GM12864 (cell line): ENCODE measurements around the gene FIS1.

Experiments used
- DNase-seq: peaks from one replicate; pipeline ENCODE4 v3.0.0-alpha.2; 2011; ENCODE audit warnings: low read depth
- H3K4me3 ChIP-seq: 2 replicates; pipeline ENCODE4 v1.5.1; 2011; ENCODE audit warnings: mild to moderate bottlenecking, low read depth, low read length, control low read depth
- TF ChIP-seq, protein P1 (sequence below): IDR thresholded peaks from 2 replicates; pipeline ENCODE4 v1.5.1; 2011; ENCODE audit warnings: low read depth, mild to moderate bottlenecking, moderate library complexity, low read length, control low read depth, inconsistent platforms; ENCODE audit errors: missing control alignments

FIS1 gene

DNA sequence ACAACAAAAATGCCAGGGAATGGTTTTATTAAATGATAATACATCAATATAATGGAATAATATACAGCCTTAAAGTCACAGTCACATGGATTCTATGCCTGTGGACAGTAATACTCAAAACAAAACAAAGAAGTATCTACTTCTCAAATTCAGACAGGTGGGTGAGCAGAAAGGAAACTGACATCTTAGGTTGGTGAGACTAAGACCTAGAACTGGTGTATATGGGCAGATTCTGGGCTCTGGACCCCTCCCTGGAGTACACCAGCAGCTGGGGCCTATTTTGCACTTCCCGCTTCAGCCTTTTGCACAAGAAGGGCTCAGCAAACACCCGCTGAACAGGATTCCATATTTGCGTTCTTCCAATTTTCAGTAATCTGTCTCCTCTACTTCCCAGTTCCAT lies 5.4 kb upstream of the FIS1 start:
- peak; percentile 46 for DNase-seq
- H3K4me3 ChIP-seq, result peak overlapping the region; percentile 88; the same call in 1 of the 2 replicates
- TF ChIP-seq, protein P1, sequence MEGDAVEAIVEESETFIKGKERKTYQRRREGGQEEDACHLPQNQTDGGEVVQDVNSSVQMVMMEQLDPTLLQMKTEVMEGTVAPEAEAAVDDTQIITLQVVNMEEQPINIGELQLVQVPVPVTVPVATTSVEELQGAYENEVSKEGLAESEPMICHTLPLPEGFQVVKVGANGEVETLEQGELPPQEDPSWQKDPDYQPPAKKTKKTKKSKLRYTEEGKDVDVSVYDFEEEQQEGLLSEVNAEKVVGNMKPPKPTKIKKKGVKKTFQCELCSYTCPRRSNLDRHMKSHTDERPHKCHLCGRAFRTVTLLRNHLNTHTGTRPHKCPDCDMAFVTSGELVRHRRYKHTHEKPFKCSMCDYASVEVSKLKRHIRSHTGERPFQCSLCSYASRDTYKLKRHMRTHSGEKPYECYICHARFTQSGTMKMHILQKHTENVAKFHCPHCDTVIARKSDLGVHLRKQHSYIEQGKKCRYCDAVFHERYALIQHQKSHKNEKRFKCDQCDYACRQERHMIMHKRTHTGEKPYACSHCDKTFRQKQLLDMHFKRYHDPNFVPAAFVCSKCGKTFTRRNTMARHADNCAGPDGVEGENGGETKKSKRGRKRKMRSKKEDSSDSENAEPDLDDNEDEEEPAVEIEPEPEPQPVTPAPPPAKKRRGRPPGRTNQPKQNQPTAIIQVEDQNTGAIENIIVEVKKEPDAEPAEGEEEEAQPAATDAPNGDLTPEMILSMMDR, result no peak

DNA sequence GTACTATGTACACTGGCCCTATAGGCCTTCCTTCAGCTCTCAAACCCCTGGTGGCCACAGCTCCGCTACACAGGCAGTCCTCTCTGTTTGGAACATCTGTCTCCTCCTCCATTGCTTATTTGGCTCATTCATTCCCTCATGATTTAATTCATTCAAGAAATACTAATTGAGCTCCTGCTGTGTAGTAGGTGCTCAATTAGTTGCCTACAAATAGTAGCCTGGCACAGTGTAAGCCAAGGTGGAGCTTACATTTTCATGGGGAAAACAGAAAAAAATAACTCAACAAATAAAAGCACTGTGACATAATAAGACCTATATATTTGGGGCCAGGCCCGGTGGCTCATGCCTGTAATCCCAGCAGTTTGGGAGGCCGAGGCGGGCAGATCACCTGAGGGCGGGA lies 3.4 kb upstream of the FIS1 start:
- DNase-seq, result no peak
- TF ChIP-seq, protein P1, result no peak
- H3K4me3 ChIP-seq, result no peak overlapping the region

DNA sequence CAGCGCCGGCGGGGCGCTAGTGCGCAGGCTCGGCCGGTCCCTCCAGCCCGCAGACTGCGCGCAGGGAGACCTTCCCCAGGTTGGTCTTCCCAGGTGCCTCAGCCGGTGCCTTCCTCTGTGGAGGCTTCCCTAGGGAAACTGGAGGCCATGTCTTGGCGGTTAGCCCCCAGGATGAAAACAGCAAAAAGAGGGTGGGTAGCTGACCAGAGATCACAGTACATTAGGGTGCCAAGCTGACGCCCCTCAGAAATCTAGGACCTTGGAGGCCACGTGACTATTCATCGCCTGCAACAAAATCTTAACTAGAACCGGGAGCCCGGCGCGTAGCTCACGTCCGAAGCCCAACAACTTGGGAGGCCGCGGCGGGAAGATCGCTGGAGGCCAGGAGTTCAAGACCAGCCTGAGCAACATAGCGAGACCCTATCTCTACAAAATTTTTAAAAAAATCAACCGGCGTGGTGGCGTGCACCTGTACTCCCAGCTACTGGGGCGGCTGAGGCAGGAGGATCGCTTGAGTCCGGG lies 327 bp upstream of the FIS1 start:
- peak overlapping the region; percentile 95 for H3K4me3 ChIP-seq
- TF ChIP-seq, protein P1, result no peak
- no peak for DNase-seq

DNA sequence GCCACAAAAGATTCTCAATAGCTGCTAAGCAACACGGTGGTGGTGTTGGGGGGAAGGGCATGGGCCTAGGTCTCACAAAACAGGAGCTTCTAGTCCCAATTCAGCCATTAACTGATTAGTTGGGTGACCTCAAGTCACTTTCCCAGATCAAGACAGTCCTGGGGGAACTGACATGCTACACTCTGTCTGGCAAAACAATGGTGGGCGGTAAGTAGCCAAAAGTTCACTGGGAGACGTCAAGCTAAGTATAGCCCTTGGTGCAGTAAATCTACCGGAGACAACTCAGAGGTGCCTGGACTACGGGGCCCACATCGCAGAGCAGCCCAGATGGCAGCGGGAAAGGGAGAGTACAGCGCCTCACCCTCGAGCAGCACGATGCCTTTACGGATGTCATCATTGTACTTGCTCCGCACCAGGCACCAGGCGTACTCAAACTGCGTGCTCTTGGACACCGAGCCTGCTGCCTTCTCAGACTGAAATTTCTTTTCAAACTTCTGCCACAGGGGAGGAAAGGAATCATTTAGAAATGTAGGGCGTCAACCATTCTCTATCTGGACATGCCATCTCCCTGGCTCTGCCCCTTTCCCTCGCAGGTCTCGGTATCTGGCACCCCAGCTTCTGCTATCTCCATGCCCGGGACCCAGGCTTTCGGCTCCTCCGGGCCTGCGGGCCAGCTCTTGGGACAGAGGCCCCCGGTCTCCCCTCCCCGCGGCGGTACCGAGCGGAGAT lies 1.1 kb downstream of the FIS1 start:
- TF ChIP-seq, protein P1, result no peak
- H3K4me3 ChIP-seq, result peak overlapping the region; percentile 95
- DNase-seq, result no peak

DNA sequence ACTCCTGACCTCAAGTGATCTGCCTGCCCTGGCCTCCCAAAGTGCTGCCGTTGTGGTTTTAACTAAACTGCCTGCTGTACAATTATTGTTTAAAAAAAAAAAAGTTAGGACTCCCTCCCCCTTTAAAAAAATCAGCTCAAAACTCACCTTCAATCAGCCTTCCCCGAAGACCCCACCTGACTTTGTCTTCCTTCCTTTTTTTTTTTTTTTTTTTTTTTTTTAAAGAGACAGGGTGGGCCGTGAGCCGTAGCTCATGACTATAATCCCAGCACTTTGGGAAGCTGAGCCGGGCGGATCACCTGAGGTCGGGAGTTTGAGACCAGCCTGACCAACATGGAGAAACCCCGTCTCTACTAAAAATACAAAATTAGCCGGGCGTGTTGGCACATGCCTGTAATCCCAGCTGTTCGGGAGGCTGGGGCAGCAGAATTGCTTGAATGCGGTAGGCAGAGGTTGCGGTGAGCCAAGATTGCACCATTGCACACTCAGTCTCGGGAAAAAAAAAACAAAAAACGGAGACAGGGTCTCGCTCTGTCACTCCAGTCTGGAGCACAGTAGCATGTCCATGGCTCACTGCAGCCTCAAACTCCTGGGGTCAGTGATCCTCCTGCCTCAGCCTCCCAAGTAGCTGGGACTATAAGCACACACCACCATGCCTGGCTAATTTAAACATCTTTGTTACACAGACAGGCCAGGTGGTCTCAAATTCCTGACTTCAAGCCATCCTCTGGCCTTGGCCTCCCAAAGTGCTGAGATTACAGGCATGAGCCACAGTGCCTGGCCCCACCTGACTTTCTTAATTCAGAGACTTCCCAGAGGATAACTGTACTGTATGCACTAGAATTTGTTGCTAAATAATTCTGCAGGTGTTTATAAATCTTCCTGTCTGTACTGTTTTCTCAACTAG lies 3.2 kb downstream of the FIS1 start:
- no peak overlapping the region for H3K4me3 ChIP-seq
- TF ChIP-seq, protein P1, result no peak
- no peak for DNase-seq

DNA sequence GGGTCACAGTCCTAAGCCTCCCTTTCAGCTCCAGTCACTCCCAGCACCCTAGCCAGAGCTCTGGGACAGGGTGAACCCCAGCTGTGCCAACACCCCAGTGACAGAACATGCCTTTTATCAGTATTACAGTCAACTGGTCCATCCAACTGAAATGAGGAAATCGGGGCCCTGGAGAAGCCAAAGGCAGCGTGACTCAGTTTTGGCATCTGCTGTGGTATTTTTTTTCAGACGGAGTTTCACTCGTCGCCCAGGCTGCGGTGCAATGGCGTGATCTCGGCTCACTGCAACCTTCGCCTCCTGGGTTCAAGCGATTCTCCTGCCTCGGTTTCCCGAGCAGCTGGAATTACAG lies 3.9 kb downstream of the FIS1 start:
- H3K4me3 ChIP-seq, result no peak overlapping the region
- no peak for DNase-seq
- TF ChIP-seq, protein P1, result no peak
